Superior temporal gyrus (tissue), 1 donor: Measurements from ENCODE around the gene SULT1A2.
"Not testable (repeated sequence)": the region's sequence is repeated elsewhere in the genome, so short reads cannot be mapped to it uniquely, and the experiment has no call there.

Experiments
- DNase-seq: peaks from one replicate; pipeline ENCODE4 v3.0.0-alpha.2; 2016; ENCODE audit errors: extremely low spot score

The SULT1A2 gene

GRCh38 chr16:28591355-28591754 is 5.5 kb downstream of the SULT1A2 start:
- no peak for DNase-seq

- DNase-seq = no peak
Observed at GRCh38 chr16:28590384-28591340, 6.2 kb downstream of the SULT1A2 start.

GRCh38 chr16:28589930-28590329 is 6.9 kb downstream of the SULT1A2 start:
- no peak for DNase-seq

- DNase-seq = no peak
Observed at GRCh38 chr16:28589069-28589468, 7.8 kb downstream of the SULT1A2 start.

DNA sequence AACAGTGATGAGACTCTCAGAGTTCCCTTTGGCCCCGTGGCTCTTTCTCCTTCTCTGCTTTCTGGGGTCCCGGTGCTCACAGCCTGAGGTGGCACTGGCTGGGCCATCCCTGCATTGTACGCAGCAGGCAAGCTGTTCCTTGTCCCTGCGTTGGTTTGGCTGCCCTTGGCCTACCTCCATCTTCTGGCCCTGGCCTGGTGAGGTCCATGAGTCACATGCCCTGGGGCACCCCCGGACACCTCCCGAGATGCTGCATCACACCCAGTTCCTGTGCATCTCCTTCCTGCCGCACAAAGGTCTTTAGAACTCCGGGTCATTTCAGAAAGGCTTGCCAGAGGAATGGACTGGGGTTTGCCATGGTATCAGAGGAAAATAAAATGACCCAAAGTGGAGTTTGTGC is 9.5 kb downstream of the SULT1A2 start:
- DNase-seq = no peak

DNA sequence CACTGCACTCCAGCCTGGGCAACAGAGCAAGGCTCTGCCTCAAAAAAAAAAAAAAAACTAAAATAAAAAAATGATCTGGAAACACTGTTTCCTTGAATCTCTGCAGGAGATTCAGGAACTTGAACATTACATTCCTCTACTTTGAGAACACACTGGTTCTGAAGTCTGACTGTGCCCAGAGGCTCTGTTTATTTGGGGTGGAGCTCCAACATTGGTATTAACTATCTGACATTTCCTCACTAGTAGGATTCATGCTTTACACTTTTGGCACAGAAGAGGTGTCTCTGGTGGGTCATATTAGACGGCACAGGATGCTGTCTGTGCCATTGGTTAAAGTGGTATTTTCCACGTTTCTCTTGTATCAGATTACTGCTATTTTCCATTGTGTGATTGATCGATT is 10.4 kb downstream of the SULT1A2 start:
- no peak for DNase-seq

DNA sequence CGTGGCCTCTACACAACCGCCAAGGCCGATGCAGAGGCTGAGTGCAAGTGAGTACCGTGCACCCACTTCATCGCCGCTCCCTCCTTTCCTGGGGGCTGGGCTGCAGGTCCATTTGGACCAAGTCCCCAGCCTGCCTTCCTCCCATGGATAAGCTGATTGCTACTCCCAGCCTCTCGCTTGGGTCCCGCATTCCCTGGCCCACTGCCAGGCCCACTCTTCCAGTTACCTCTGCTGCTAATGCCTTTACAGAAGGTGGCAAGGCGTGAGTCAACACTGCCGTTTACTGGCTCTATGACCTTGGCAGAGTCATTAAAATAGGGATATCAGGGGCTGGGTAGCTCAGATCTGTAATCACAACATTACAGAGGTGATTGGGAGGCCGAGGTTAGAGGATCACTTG is 11.2 kb downstream of the SULT1A2 start:
- DNase-seq = no peak

DNA sequence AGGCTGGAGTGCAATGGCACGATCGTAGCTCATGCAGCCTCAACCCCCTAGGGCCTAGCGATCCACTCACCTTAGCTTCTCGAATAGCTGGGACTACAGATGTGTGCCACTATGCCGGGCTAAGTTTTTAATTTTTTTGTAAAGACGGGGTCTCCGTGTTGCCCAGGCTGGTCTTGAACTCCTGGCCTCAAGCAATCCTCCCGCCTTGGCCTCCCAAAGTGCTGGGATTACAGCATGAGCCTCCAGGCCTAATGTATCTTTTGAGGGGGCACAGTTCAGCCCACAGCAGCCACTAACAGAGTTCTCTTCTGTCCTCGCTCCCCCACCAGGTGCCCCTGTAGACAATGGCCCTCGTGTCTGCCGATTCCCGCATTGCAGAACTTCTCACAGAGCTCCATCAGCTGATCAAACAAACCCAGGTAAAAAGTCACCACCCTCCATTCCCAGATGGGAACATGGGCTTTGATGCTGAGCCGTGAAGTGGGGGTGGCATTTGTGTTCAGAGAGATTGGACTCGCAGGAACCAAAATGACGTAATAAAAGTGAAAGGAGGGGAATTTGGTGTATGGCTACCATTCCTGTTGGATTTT is 16.0 kb downstream of the SULT1A2 start:
- no peak for DNase-seq

DNA sequence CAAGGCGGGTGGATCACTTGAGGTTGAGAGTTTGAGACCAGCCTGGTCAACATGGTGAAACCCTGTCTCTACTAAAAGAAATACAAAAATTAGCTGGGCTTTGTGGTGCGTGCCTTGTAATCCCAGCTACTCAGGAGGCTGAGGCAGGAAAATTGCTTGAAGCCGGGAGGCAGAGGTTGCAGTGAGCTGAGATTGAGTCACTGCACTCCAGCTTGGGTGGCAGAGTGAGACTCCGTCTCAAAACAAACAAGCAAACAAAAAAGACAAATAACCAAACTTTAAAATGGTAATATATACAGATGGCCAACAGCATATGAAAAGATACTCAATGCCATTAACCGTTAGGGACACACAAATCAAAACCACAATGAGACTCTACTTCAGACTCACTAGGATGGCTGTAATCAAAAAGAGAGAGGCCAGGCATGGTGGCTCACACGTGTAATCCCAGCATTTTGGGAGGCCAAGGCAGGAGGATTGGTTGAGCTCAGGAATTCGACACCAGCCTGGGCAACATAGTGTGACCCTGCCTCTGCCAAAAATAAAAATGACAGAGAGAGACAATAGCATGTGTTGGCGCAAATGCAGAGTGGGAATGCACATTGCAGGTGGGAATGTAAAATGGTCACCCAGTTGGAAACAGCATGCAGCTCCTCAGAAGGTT is 21.3 kb downstream of the SULT1A2 start:
- DNase-seq = no peak

DNA sequence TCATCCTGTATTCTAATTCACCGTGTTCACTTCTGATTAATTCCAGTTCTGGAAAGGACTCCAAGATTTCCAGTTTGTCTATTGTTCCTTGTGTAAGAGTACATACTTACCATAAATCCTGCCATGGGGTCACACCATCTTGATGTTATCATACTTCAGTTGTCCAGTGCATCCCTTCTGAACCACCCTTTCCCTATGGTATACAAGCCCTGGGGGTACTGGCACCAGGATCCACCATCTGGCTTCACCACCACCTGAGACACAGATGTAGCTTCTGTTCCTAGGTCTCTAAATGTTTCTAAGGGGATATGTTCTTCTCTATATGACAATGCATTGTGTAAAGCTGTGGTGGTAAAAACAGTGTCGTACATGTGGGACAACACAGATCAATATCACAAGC is 21.9 kb downstream of the SULT1A2 start:
- no peak for DNase-seq

DNA sequence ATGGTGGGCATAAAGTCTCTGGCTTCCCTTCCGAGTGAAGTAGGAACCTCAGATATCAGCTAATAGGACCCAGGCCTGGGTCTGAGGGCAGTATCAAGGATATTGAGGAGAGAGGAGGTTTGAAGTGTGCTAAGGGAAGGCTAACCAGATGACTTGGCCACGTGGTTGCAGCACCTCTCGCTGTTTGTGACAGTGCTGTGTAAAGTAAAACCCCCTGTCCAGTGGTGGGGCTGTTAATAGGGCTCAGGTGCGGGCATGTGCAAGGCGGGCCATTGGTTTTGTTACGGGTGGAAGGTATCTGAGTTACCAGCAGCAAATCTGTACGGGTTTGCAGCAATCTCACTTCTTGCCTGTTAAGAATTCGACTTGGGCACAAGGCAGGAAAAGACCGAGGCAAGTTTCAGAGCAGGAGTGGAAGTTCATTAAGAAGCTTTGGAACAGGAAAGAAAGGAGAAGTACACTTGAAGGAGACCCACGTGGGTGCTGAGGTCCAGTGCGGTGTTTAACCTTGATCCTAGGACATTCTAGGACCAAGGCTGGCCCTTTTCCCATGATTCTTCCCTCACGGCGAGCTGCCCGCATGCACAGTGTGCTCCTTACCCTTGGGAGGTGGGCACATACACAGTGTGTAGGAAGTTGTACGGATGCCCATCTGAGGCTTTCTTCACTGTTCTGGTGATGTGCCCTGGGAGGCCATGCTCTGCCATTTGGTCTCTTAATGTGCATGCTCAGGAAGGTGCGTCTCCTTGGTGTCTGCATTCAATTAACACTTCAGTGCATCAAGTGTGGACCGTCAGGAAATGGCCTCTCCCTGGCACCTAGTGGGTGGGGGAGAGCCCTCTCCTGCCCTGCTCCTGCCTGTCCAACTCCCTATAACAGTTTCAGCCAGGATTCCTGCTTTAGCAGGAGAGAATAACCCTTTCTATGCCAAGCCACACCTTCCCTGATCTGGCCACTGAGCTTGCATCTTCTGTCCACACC is 22.8 kb downstream of the SULT1A2 start:
- DNase-seq = no peak

DNA sequence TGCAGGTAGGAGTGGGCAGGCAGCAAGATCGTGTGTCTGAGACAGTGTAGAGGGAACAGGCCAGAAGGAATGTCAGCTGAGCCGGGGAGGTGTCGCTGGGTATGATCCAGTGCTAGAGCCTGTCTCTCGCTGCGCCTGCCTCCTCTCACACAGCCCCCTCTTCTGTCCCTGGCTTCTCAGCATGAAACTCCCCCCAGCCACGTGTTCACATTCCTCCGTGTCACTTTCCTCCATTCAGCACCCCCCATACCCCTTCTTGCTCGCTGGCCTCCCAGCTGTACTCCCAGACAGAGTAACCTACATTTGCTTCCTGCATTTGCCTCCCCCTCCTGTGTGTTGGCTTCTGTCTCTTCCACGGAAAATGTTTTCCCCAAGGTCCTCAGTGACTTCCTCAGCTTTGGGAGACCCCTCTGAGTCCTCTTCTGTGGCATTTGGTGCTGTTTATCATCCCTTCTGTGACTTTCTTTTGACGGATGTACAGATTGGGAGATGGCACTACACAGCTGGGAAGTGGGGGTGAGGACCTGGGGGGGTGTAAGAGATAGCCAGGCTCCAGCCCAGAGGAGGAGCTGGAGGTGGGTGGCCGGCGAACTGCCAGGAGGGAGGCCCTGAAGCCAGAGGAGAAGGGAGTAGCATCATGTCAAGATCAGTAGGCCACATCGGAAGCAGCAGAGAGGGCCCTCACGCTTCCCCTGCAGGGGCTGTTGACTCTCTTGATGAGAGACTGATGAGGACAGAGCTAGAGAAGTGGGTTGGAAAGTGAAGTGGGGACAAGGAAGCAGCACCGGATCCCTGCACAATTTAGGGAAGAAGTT is 23.9 kb downstream of the SULT1A2 start:
- peak; percentile 30 for DNase-seq

DNA sequence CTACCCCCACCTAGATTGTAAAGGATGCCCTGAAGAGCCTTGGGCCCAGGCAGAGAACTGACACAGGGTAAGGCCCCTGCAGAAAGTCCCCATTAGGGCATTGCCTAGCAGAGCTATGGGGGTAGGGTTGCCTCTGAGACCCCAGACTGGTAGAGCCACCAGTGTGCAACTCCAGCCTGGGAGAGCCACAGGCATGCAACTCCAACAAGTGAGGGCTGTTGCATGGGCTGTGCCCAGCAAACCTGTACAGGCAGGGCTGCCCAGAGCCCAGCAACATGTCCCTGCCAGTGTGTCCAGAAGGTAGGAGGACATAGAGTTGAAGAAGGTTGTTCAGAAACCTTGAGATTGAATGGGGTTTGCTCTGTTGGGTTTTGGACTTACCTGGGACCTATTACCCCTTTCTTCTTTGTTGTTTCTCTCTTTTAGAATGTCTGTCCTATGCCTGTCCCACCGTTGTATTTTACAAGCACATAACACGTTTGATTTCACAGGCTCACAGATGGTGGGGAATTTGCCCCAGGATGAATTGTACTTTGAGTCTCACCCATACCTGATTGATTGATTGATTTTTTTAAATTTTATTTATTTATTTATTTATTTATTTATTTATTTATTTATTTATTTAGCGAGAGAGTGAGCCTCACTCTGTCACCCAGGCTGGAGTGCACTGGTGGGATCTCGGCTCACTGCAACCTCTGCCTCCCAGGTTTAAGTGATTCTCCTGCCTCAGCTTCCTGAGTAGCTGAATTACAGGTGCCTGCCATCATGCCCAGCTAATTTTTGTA is 26.7 kb downstream of the SULT1A2 start:
- DNase-seq = no peak

- DNase-seq = no peak
Observed at GRCh38 chr16:28569021-28569420, 27.8 kb downstream of the SULT1A2 start.

- no peak for DNase-seq
Observed at GRCh38 chr16:28567292-28567691, 29.6 kb downstream of the SULT1A2 start.

- DNase-seq = not testable (repeated sequence)
Observed at GRCh38 chr16:28566233-28566925, 30.5 kb downstream of the SULT1A2 start.

- DNase-seq = no peak
Observed at GRCh38 chr16:28563218-28563617, 33.6 kb downstream of the SULT1A2 start.

- no peak for DNase-seq
Observed at GRCh38 chr16:28562199-28562598, 34.7 kb downstream of the SULT1A2 start.

DNA sequence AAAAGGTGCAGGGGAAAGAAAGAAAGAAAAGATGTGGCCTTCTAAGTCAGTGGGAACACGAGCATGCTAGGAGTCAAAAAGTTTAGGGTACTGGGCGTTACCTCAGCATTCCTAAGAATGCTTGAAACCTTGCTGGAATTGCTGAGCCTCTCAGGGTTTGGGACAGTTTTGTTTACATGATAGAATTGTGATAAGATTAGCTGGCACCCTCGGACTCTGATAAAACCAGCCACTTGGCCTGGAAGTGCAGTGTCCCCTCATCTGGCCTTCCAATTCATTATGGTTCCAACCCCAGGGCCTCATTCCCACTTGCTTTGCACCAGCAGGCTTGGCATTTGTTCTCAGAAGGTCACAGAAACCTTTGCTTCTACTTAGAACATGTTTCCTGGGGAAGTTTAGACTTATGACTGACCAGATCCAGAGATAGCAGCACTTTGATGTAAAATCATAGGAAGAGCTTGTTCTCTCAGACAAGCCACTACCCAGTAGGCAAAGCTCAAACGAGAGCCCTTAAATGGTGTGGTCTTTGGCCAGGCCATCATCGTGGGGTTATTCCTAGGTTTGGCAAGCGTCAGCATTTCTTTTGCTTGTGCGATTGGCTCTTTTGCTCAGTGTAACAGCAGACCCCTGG is 35.2 kb downstream of the SULT1A2 start:
- DNase-seq = no peak
